Body of pancreas (tissue), 4 donors: ENCODE results near the gene KRTAP4-16.

Experiments used
- CTCF ChIP-seq, 7 experiments: fragments of 450-650 bp in 4 of 7; fragments of 200-600 bp in 3 of 7; sonication (generic) in 3 of 7; IDR thresholded peaks; one replicate each; pipeline ENCODE4 v1.5.1; 2016 to 2019; ENCODE audit warnings: antibody characterized with exemption in 7 of 7
- POLR2A ChIP-seq, 3 donors: fragments of 450-650 bp; IDR thresholded peaks; one replicate each; pipeline ENCODE4 v1.6.1; 2016; ENCODE audit warnings: antibody characterized with exemption in 3 of 3, mild to moderate bottlenecking in 2 of 3

DNA sequence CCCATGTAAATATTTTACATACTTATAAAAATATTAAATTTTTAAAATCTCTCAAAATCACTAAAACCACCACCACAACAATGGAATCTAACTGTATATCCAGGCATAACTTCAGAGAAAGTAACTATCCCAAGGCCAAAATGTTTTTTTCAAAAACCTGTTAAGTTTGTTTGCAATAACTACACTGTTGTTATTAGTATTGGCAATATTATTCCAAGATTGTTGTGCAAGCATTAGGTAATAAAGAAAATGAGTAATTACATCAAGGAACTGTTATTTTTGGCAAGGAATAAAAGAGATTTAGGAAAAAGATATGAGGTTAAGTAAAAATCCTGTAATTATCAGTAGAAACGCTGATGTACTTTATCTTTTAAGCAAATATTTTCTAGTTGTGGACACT, 25.4 kb upstream of the KRTAP4-16 start:
- no peak for TF ChIP-seq POLR2A (IDR thresholded peaks at IDR 0.05)
- TF ChIP-seq CTCF (IDR thresholded peaks at IDR 0.05) = no peak
